ENCODE results near the gene AGPAT4.
"Not testable (repeated sequence)": the region's sequence is repeated elsewhere in the genome, so short reads cannot be mapped to it uniquely, and the experiment has no call there.

- TF ChIP-seq EZH2 (IDR thresholded peaks at IDR 0.05); POLR2AphosphoS5 (IDR thresholded peaks at IDR 0.05; ENCODE audit: borderline replicate concordance, low read depth, low read length): not testable (repeated sequence)
Measured at GRCh38 chr6:161172769-161173168, 101.1 kb downstream of the AGPAT4 start.

All from SK-N-MC (cell line).